ENCODE results near the gene TNFAIP2.
"Not testable (repeated sequence)": the region's sequence is repeated elsewhere in the genome, so short reads cannot be mapped to it uniquely, and the experiment has no call there.

The TNFAIP2 gene

GRCh38 chr14:103135333-103136260 is 12.3 kb downstream of the TNFAIP2 start:
- no peak for DNase-seq

- no peak for DNase-seq
Observed at GRCh38 chr14:103136388-103137271, 13.4 kb downstream of the TNFAIP2 start.

- no peak for DNase-seq
Observed at GRCh38 chr14:103137689-103138300, 14.5 kb downstream of the TNFAIP2 start.

- no peak for DNase-seq
Observed at GRCh38 chr14:103138301-103139131, 15.3 kb downstream of the TNFAIP2 start.

GRCh38 chr14:103139132-103140025 is 16.1 kb downstream of the TNFAIP2 start:
- no peak for DNase-seq

- no peak for DNase-seq
Observed at GRCh38 chr14:103140316-103141109, 17.3 kb downstream of the TNFAIP2 start.

GRCh38 chr14:103141117-103141796 is 18.0 kb downstream of the TNFAIP2 start:
- DNase-seq = no peak

GRCh38 chr14:103142026-103142425 is 18.8 kb downstream of the TNFAIP2 start:
- no peak for DNase-seq

GRCh38 chr14:103142721-103143302 is 19.6 kb downstream of the TNFAIP2 start:
- no peak for DNase-seq

- DNase-seq = no peak
Observed at GRCh38 chr14:103143506-103143905, 20.2 kb downstream of the TNFAIP2 start.

- DNase-seq = no peak
Observed at GRCh38 chr14:103144085-103144484, 20.8 kb downstream of the TNFAIP2 start.

- no peak for DNase-seq
Observed at GRCh38 chr14:103146141-103146709, 23.0 kb downstream of the TNFAIP2 start.

- no peak for DNase-seq
Observed at GRCh38 chr14:103149351-103150237, 26.3 kb downstream of the TNFAIP2 start.

GRCh38 chr14:103151270-103151945 is 28.1 kb downstream of the TNFAIP2 start:
- DNase-seq = peak in 2 of 14 donors; percentile 20 to 27

GRCh38 chr14:103155010-103155409 is 31.7 kb downstream of the TNFAIP2 start:
- DNase-seq = peak in 11 of 14 donors; percentile 26 to 84 (median 37)

GRCh38 chr14:103155416-103155815 is 32.2 kb downstream of the TNFAIP2 start:
- DNase-seq = not testable (repeated sequence)

All from C1 segment of cervical spinal cord (tissue), 14 donors.